H9 (cell line): Measurements from ENCODE around the gene CNPY2. TPM values are rescaled to one million over a fixed set of nuclear protein-coding genes. Genes with fewer than 3 reads are reported as not detected.
A peak's percentile ranks its signal among the peaks of the same experiment; 100 is the strongest.

Experiments used
- DNase-seq: peaks from one replicate; pipeline ENCODE4 v3.0.0-alpha.2; 2017
- H2AFZ ChIP-seq: one replicate; pipeline ENCODE4 v1.6.1; 2013; ENCODE audit warnings: mild to moderate bottlenecking, low read length, control low read depth, moderate library complexity
- H2AK5ac ChIP-seq: 2 replicates; pipeline ENCODE4 v1.6.1; 2013; ENCODE audit warnings: low read length, control low read depth, mixed read lengths; ENCODE audit not compliant: insufficient read length
- H2BK120ac ChIP-seq: one replicate; pipeline ENCODE4 v1.6.1; 2013; ENCODE audit warnings: low read depth, mild to moderate bottlenecking, low read length, control low read depth, inconsistent platforms; ENCODE audit not compliant: poor library complexity, severe bottlenecking
- H2BK12ac ChIP-seq: 2 replicates; pipeline ENCODE4 v1.6.1; 2013; ENCODE audit warnings: low read length, control low read depth, mixed read lengths, low read depth; ENCODE audit not compliant: insufficient read length
- H2BK15ac ChIP-seq: 2 replicates; pipeline ENCODE4 v1.6.1; 2013; ENCODE audit warnings: low read depth, low read length, control low read depth
- H2BK20ac ChIP-seq: one replicate; pipeline ENCODE4 v1.6.1; 2013; ENCODE audit warnings: low read depth, mild to moderate bottlenecking, low read length, control low read depth, inconsistent platforms; ENCODE audit not compliant: poor library complexity, severe bottlenecking
- H2BK5ac ChIP-seq: 2 replicates; pipeline ENCODE4 v1.6.1; 2013; ENCODE audit warnings: low read length, control low read depth, mixed read lengths; ENCODE audit not compliant: insufficient read length
- H3K14ac ChIP-seq: 2 replicates; pipeline ENCODE4 v1.6.1; 2013; ENCODE audit warnings: low read length, control low read depth; ENCODE audit not compliant: insufficient read depth
- H3K18ac ChIP-seq: 2 replicates; pipeline ENCODE4 v1.6.1; 2013; ENCODE audit warnings: low read depth, mild to moderate bottlenecking, mixed read lengths, low read length, control low read depth; ENCODE audit not compliant: insufficient read length
- H3K23ac ChIP-seq: 2 replicates; pipeline ENCODE4 v1.6.1; 2013; ENCODE audit warnings: low read length, control low read depth, mixed read lengths, low read depth; ENCODE audit not compliant: insufficient read length
- H3K23me2 ChIP-seq: 2 replicates; pipeline ENCODE4 v1.6.1; 2013; ENCODE audit warnings: low read depth, mild to moderate bottlenecking, mixed read lengths, low read length, control low read depth; ENCODE audit not compliant: insufficient read length, poor library complexity, severe bottlenecking
- H3K27ac ChIP-seq: 2 replicates; pipeline ENCODE4 v1.5.1; 2013; ENCODE audit warnings: low read length, control low read depth, mixed read lengths, low read depth; ENCODE audit not compliant: insufficient read length
- H3K27me3 ChIP-seq: 2 replicates; pipeline ENCODE4 v1.6.1; 2013; ENCODE audit warnings: low read length, control low read depth, inconsistent platforms; ENCODE audit not compliant: insufficient read depth
- H3K4ac ChIP-seq: 2 replicates; pipeline ENCODE4 v1.6.1; 2013; ENCODE audit warnings: low read depth, mild to moderate bottlenecking, control low read depth, inconsistent platforms, low read length, moderate library complexity
- H3K4me1 ChIP-seq: 2 replicates; pipeline ENCODE4 v1.6.1; 2013; ENCODE audit warnings: low read length, control low read depth, inconsistent platforms; ENCODE audit not compliant: insufficient read depth
- H3K4me2 ChIP-seq: 2 replicates; pipeline ENCODE4 v1.6.1; 2013; ENCODE audit warnings: low read length, control low read depth, mixed read lengths; ENCODE audit not compliant: insufficient read length, insufficient read depth
- H3K56ac ChIP-seq: 2 replicates; pipeline ENCODE4 v1.6.1; 2013; ENCODE audit warnings: low read depth, mild to moderate bottlenecking, mixed read lengths, low read length, control low read depth; ENCODE audit not compliant: insufficient read length
- H3K79me1 ChIP-seq: 2 replicates; pipeline ENCODE4 v1.6.1; 2013; ENCODE audit warnings: low read depth, mild to moderate bottlenecking, moderate library complexity, low read length, control low read depth, inconsistent platforms; ENCODE audit not compliant: insufficient read depth, poor library complexity, severe bottlenecking
- H3K79me2 ChIP-seq: 2 replicates; pipeline ENCODE4 v1.6.1; 2013; ENCODE audit warnings: low read length, control low read depth, inconsistent platforms; ENCODE audit not compliant: insufficient read depth
- H3K9ac ChIP-seq: 2 replicates; pipeline ENCODE4 v1.6.1; 2013; ENCODE audit warnings: low read length, control low read depth, mixed read lengths; ENCODE audit not compliant: insufficient read length; ENCODE audit errors: extremely low read depth
- H3K9me3 ChIP-seq: one replicate; pipeline ENCODE4 v1.6.1; 2013; ENCODE audit warnings: low read depth, low read length, inconsistent platforms; ENCODE audit not compliant: control insufficient read depth
- H3T11ph ChIP-seq: one replicate; pipeline ENCODE4 v1.6.1; 2013; ENCODE audit warnings: mild to moderate bottlenecking, low read length, control low read depth, inconsistent platforms
- H4K20me1 ChIP-seq: one replicate; pipeline ENCODE4 v1.6.1; 2013; ENCODE audit not compliant: control insufficient read depth, insufficient read length, insufficient read depth
- H4K5ac ChIP-seq: 2 replicates; pipeline ENCODE4 v1.6.1; 2013; ENCODE audit warnings: low read depth, mild to moderate bottlenecking, mixed read lengths, low read length, control low read depth; ENCODE audit not compliant: insufficient read length
- H4K8ac ChIP-seq: replicated peaks from 2 replicates; pipeline ENCODE4 v1.6.1; 2013; ENCODE audit warnings: low read length, control low read depth, mixed read lengths, low read depth; ENCODE audit not compliant: insufficient read length
- H4K91ac ChIP-seq: 2 replicates; pipeline ENCODE4 v1.6.1; 2013; ENCODE audit warnings: low read depth, mild to moderate bottlenecking, moderate library complexity, mixed read lengths, low read length, control low read depth; ENCODE audit not compliant: insufficient read length
- H3K27ac Mint-ChIP-seq, 3 experiments: 2 replicates in 2 of 3; 3 replicates in 1 of 3; pipeline ENCODE4 v1.8.0; 2020 to 2021; ENCODE audit warnings: mixed read lengths in 3 of 3, mild to moderate bottlenecking in 1 of 3, moderate library complexity in 1 of 3
- H3K27me3 Mint-ChIP-seq: 2 replicates; pipeline ENCODE4 v1.8.0; 2021; ENCODE audit warnings: low read depth, mild to moderate bottlenecking, moderate library complexity, mixed read lengths
- H3K36me3 Mint-ChIP-seq, 3 experiments: 2 replicates in 2 of 3; 3 replicates in 1 of 3; pipeline ENCODE4 v1.8.0; 2020 to 2021; ENCODE audit warnings: low read depth in 3 of 3, mixed read lengths in 3 of 3; ENCODE audit not compliant: insufficient read depth in 1 of 3
- H3K4me1 Mint-ChIP-seq, 2 experiments: 2 replicates each; pipeline ENCODE4 v1.8.0; 2020; ENCODE audit warnings: mixed read lengths in 2 of 2
- H3K4me3 Mint-ChIP-seq, 2 experiments: 2 replicates in 1 of 2; 3 replicates in 1 of 2; pipeline ENCODE4 v1.8.0; 2020 to 2021; ENCODE audit warnings: mild to moderate bottlenecking in 2 of 2, mixed read lengths in 2 of 2, moderate library complexity in 1 of 2
- H3K9me3 Mint-ChIP-seq, 2 experiments: 2 replicates in 1 of 2; 3 replicates in 1 of 2; pipeline ENCODE4 v1.8.0; 2020; ENCODE audit warnings: mild to moderate bottlenecking in 2 of 2, mixed read lengths in 2 of 2, moderate library complexity in 1 of 2
- CTCF ChIP-seq: fragments of 200-600 bp; sonication (generic); conservative IDR thresholded peaks from 3 replicates; pipeline ENCODE4 v1.8.0; 2021; ENCODE audit warnings: antibody characterized with exemption, mild to moderate bottlenecking
- WGBS: extraction: QIAGEN DNeasy Blood & Tissue Kit; methylation state at CpG from one replicate; pipeline ENCODE4 v1.1.7; 2013; ENCODE audit warnings: missing lambda C conversion rate, low lambda C conversion rate, mixed read lengths; ENCODE audit not compliant: insufficient read length; ENCODE audit errors: extremely low coverage; 5-methylcytosine and 5-hydroxymethylcytosine counted together
- total RNA-seq: library from RNA; stranded (reverse); gene quantifications from 2 replicates; pipeline ENCODE4 v1.2.1, GENCODE V29; 2021

CNPY2 gene
- total RNA-seq, 1 experiment from 2014 or later: 221 TPM

DNA sequence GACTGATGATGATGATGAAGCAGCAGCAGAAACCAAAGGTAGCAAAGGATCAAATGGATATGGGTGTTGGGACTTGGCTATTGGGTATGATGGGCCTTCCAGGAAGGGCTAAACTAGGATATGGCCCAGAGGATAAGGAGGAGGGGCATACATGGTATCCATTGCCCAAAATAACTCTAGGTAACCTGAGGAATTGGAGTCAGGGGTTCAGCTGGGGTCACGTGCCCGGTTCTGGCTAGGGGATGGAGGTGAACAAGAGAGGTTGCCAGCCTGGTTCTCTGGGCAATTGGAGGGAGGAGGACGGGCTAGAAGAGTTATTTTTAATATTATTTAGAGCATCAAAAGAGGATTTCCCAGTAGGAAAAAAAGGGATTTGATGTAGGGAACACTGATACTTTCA, 54.9 kb downstream of the CNPY2 start:
- Histone ChIP-seq H2AFZ (no peak overlapping the region), H3K56ac (no peak overlapping the region), H3K9me3 (no peaks in the 10 kb centered on the region), H3K27me3 (no peaks in the 10 kb centered on the region), H3K23me2 (no peaks in the 10 kb centered on the region), H3K9ac (no peak overlapping the region), H2BK5ac (no peak overlapping the region), H3K4ac (no peak overlapping the region), H4K91ac (no peak overlapping the region), H3K23ac (no peak overlapping the region), H3K79me2 (no peaks in the 10 kb centered on the region), H3K18ac (no peak overlapping the region), H3K14ac (no peak overlapping the region), H3K27ac (no peak overlapping the region), H3T11ph (no peak overlapping the region), H2BK15ac (no peak overlapping the region), H3K4me2 (no peak overlapping the region), H2BK12ac (no peak overlapping the region), H3K79me1 (no peaks in the 10 kb centered on the region), H2BK120ac (no peak overlapping the region), H2AK5ac (no peak overlapping the region), H2BK20ac (no peak overlapping the region), H3K4me1 (no peaks in the 10 kb centered on the region), H4K8ac (no peak overlapping the region), H4K20me1 (no peaks in the 10 kb centered on the region), H4K5ac (no peak overlapping the region)
- Mint-ChIP-seq H3K36me3 (peaks cover 4 to 8% (median 8%) of the 10 kb centered on the region in 3 experiments; a peak in 6 of 7 replicates), H3K27ac (peak overlapping the region in 1 of 3 experiments; percentile 9; a peak in 1 of 7 replicates), H3K4me3 (no peak overlapping the region), H3K4me1 (peaks cover 20 to 23% of the 10 kb centered on the region in 2 experiments), H3K27me3 (peaks cover 2% of the 10 kb centered on the region; the same call in 1 of the 2 replicates), H3K9me3 (no peaks in the 10 kb centered on the region; a peak in 1 of 5 replicates)
- WGBS: no CpG with 5 or more reads among the region's 3 CpGs
- TF ChIP-seq CTCF: no peak
- no peak for DNase-seq
